ENCODE results near the gene SOX9.

SOX9 gene

GRCh38 chr17:72151565-72152386 lies 31.0 kb downstream of the SOX9 start:
- no peak for TF ChIP-seq CTCF (IDR thresholded peaks at IDR 0.05; ENCODE audit: low read depth, low read length)
- H3K4me3 ChIP-seq (ENCODE audit: low read depth, low read length): no peak overlapping the region

GRCh38 chr17:72152387-72152929 lies 31.6 kb downstream of the SOX9 start:
- H3K4me3 ChIP-seq (ENCODE audit: low read depth, low read length): no peak overlapping the region
- no peak for TF ChIP-seq CTCF (IDR thresholded peaks at IDR 0.05; ENCODE audit: low read depth, low read length)

GRCh38 chr17:72158895-72159885 lies 38.4 kb downstream of the SOX9 start:
- no peak for TF ChIP-seq CTCF (IDR thresholded peaks at IDR 0.05; ENCODE audit: low read depth, low read length)
- H3K4me3 ChIP-seq (ENCODE audit: low read depth, low read length): no peak overlapping the region

- no peak for TF ChIP-seq CTCF (IDR thresholded peaks at IDR 0.05; ENCODE audit: low read depth, low read length)
- no peak overlapping the region for H3K4me3 ChIP-seq (ENCODE audit: low read depth, low read length)
Measured at GRCh38 chr17:72162569-72162968, 41.7 kb downstream of the SOX9 start.

- no peak for TF ChIP-seq CTCF (IDR thresholded peaks at IDR 0.05; ENCODE audit: low read depth, low read length)
- no peak overlapping the region for H3K4me3 ChIP-seq (ENCODE audit: low read depth, low read length)
Measured at GRCh38 chr17:72163474-72163873, 42.7 kb downstream of the SOX9 start.

- H3K4me3 ChIP-seq (ENCODE audit: low read depth, low read length): no peak overlapping the region
- TF ChIP-seq CTCF (IDR thresholded peaks at IDR 0.05; ENCODE audit: low read depth, low read length): no peak
Measured at GRCh38 chr17:72164158-72164739, 43.4 kb downstream of the SOX9 start.
